ENCODE measurements around the gene MX1.

Gene MX1

GRCh38 chr21:41432562-41433460 lies 6.8 kb downstream of the MX1 start:
- H2AK5ac ChIP-seq (ENCODE audit: low read length, severe bottlenecking) = no peak overlapping the region
- H3K27me3 ChIP-seq (ENCODE audit: control insufficient read depth in 1 of 2, insufficient read depth in 1 of 2, low read length in 2 of 2) = no peaks in the 10 kb centered on the region
- no peak overlapping the region for H3K27ac ChIP-seq (ENCODE audit: low read length, poor library complexity, severe bottlenecking)
- no peak overlapping the region for H2BK15ac ChIP-seq (ENCODE audit: low read depth, poor library complexity, severe bottlenecking)
- H3K4me1 ChIP-seq (ENCODE audit: control insufficient read depth, insufficient read depth, low read depth, low read length) = peaks cover 4% of the 10 kb centered on the region
- H3K4me3 ChIP-seq (ENCODE audit: insufficient read depth in 1 of 2, low read depth in 1 of 2, low read length in 2 of 2) = no peak overlapping the region
- H2BK5ac ChIP-seq (ENCODE audit: low read depth, low read length, poor library complexity, severe bottlenecking) = no peak overlapping the region
- H3K9ac ChIP-seq (ENCODE audit: low read length) = no peak overlapping the region
- no peak overlapping the region for H2BK12ac ChIP-seq (ENCODE audit: low read length in 2 of 2)
- H3K36me3 ChIP-seq (ENCODE audit: control insufficient read depth in 1 of 2, insufficient read depth in 2 of 2, low read depth in 1 of 2, low read length in 2 of 2) = peaks cover 0 to 96% of the 10 kb centered on the region in 2 experiments
- H3K18ac ChIP-seq (ENCODE audit: low read depth in 1 of 2, low read length in 2 of 2) = no peak overlapping the region
- no peak for DNase-seq
- H3K14ac ChIP-seq (ENCODE audit: low read length in 2 of 2) = no peak overlapping the region
- no peak overlapping the region for H4K8ac ChIP-seq (ENCODE audit: low read length)
- H2BK120ac ChIP-seq (ENCODE audit: low read depth, low read length) = no peak overlapping the region
- no peak overlapping the region for H4K91ac ChIP-seq (ENCODE audit: low read length)
- no peak overlapping the region for H3K23ac ChIP-seq (ENCODE audit: low read length in 2 of 2)
- no peak overlapping the region for H2AFZ ChIP-seq (ENCODE audit: low read depth, low read length)
- no peak overlapping the region for H3K4ac ChIP-seq (ENCODE audit: low read depth in 1 of 2, low read length in 2 of 2)
- peaks cover 8% of the 10 kb centered on the region for H3K9me3 ChIP-seq (ENCODE audit: control insufficient read depth, low read length)
- 74% methylated on average over 6 of the region's 10 CpGs for WGBS
- H3K79me1 ChIP-seq (replicated peaks; ENCODE audit: low read length, poor library complexity, severe bottlenecking) = no peaks in the 10 kb centered on the region
- no peak overlapping the region for H3K4me2 ChIP-seq (ENCODE audit: low read length, poor library complexity, severe bottlenecking)

DNA sequence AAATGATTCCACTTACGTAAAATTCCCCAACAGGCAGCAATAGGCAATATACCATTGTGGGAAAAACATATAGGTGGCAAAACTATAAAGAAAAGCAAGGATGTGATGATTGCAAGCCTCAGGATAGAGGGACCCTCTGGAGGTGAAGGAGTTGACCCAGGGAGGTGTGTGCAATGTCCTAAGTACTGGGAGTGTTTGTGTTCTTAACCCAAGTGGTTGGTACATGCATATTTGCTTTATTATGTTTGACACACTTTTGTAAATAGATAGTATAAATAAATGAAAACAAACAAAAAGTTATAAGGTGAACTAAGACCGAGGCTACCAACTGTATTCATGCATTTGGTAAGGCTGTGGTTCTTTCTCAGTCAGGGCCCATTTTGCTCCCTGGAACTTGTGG lies 7.5 kb downstream of the MX1 start:
- DNase-seq = no peak
- H3K4me2 ChIP-seq (ENCODE audit: low read length, poor library complexity, severe bottlenecking) = no peak overlapping the region
- no peaks in the 10 kb centered on the region for H3K79me1 ChIP-seq (replicated peaks; ENCODE audit: low read length, poor library complexity, severe bottlenecking)
- no peak overlapping the region for H3K14ac ChIP-seq (ENCODE audit: low read length in 2 of 2)
- H3K4me1 ChIP-seq (ENCODE audit: control insufficient read depth, insufficient read depth, low read depth, low read length) = peaks cover 4% of the 10 kb centered on the region
- no peak overlapping the region for H4K8ac ChIP-seq (ENCODE audit: low read length)
- no peak overlapping the region for H3K4me3 ChIP-seq (ENCODE audit: insufficient read depth in 1 of 2, low read depth in 1 of 2, low read length in 2 of 2)
- no peak overlapping the region for H2BK120ac ChIP-seq (ENCODE audit: low read depth, low read length)
- 78% methylated on average over 1 of the region's 2 CpGs for WGBS
- H3K27me3 ChIP-seq (ENCODE audit: control insufficient read depth in 1 of 2, insufficient read depth in 1 of 2, low read length in 2 of 2) = no peaks in the 10 kb centered on the region
- no peak overlapping the region for H3K4ac ChIP-seq (ENCODE audit: low read depth in 1 of 2, low read length in 2 of 2)
- no peak overlapping the region for H3K9ac ChIP-seq (ENCODE audit: low read length)
- peaks cover 8% of the 10 kb centered on the region for H3K9me3 ChIP-seq (ENCODE audit: control insufficient read depth, low read length)
- H2AK5ac ChIP-seq (ENCODE audit: low read length, severe bottlenecking) = no peak overlapping the region
- no peak overlapping the region for H2AFZ ChIP-seq (ENCODE audit: low read depth, low read length)
- H4K91ac ChIP-seq (ENCODE audit: low read length) = no peak overlapping the region
- H3K36me3 ChIP-seq (ENCODE audit: control insufficient read depth in 1 of 2, insufficient read depth in 2 of 2, low read depth in 1 of 2, low read length in 2 of 2) = peaks cover 0 to 97% of the 10 kb centered on the region in 2 experiments
- no peak overlapping the region for H3K27ac ChIP-seq (ENCODE audit: low read length, poor library complexity, severe bottlenecking)
- no peak overlapping the region for H3K23ac ChIP-seq (ENCODE audit: low read length in 2 of 2)
- no peak overlapping the region for H2BK5ac ChIP-seq (ENCODE audit: low read depth, low read length, poor library complexity, severe bottlenecking)
- no peak overlapping the region for H2BK15ac ChIP-seq (ENCODE audit: low read depth, poor library complexity, severe bottlenecking)
- no peak overlapping the region for H3K18ac ChIP-seq (ENCODE audit: low read depth in 1 of 2, low read length in 2 of 2)
- H2BK12ac ChIP-seq (ENCODE audit: low read length in 2 of 2) = no peak overlapping the region

GRCh38 chr21:41435706-41436105 lies 9.7 kb downstream of the MX1 start:
- peaks cover 0 to 97% of the 10 kb centered on the region in 2 experiments for H3K36me3 ChIP-seq (ENCODE audit: control insufficient read depth in 1 of 2, insufficient read depth in 2 of 2, low read depth in 1 of 2, low read length in 2 of 2)
- 86% methylated on average over 11 of the region's 11 CpGs for WGBS

GRCh38 chr21:41437729-41438128 lies 11.7 kb downstream of the MX1 start:
- Histone ChIP-seq H3K9ac (ENCODE audit: low read length) (no peak overlapping the region), H2BK120ac (ENCODE audit: low read depth, low read length) (no peak overlapping the region), H4K91ac (ENCODE audit: low read length) (no peak overlapping the region), H3K4ac (ENCODE audit: low read depth in 1 of 2, low read length in 2 of 2) (no peak overlapping the region), H2AFZ (ENCODE audit: low read depth, low read length) (no peak overlapping the region), H3K14ac (ENCODE audit: low read length in 2 of 2) (no peak overlapping the region), H2BK12ac (ENCODE audit: low read length in 2 of 2) (no peak overlapping the region), H3K36me3 (ENCODE audit: control insufficient read depth in 1 of 2, insufficient read depth in 2 of 2, low read depth in 1 of 2, low read length in 2 of 2) (peaks cover 0 to 97% of the 10 kb centered on the region in 2 experiments), H4K8ac (ENCODE audit: low read length) (no peak overlapping the region), H3K9me3 (ENCODE audit: control insufficient read depth, low read length) (peaks cover 8% of the 10 kb centered on the region), H3K23ac (ENCODE audit: low read length in 2 of 2) (no peak overlapping the region), H3K27ac (ENCODE audit: low read length, poor library complexity, severe bottlenecking) (no peak overlapping the region), H3K4me3 (ENCODE audit: insufficient read depth in 1 of 2, low read depth in 1 of 2, low read length in 2 of 2) (no peak overlapping the region), H2BK15ac (ENCODE audit: low read depth, poor library complexity, severe bottlenecking) (no peak overlapping the region), H3K79me1 (replicated peaks; ENCODE audit: low read length, poor library complexity, severe bottlenecking) (no peaks in the 10 kb centered on the region), H3K18ac (ENCODE audit: low read depth in 1 of 2, low read length in 2 of 2) (no peak overlapping the region), H2AK5ac (ENCODE audit: low read length, severe bottlenecking) (no peak overlapping the region), H2BK5ac (ENCODE audit: low read depth, low read length, poor library complexity, severe bottlenecking) (no peak overlapping the region), H3K4me1 (ENCODE audit: control insufficient read depth, insufficient read depth, low read depth, low read length) (no peaks in the 10 kb centered on the region), H3K27me3 (ENCODE audit: control insufficient read depth in 1 of 2, insufficient read depth in 1 of 2, low read length in 2 of 2) (no peaks in the 10 kb centered on the region), H3K4me2 (ENCODE audit: low read length, poor library complexity, severe bottlenecking) (no peak overlapping the region)
- peak; percentile 19 for DNase-seq
- 73% methylated on average over 1 of the region's 2 CpGs for WGBS

More at GRCh38 chr21:41435706-41436105, 9.7 kb downstream of the MX1 start:
- Histone ChIP-seq H3K9me3 (ENCODE audit: control insufficient read depth, low read length) (peaks cover 8% of the 10 kb centered on the region), H2BK5ac (ENCODE audit: low read depth, low read length, poor library complexity, severe bottlenecking) (no peak overlapping the region), H2BK120ac (ENCODE audit: low read depth, low read length) (no peak overlapping the region), H3K9ac (ENCODE audit: low read length) (no peak overlapping the region), H3K27ac (ENCODE audit: low read length, poor library complexity, severe bottlenecking) (no peak overlapping the region), H3K79me1 (replicated peaks; ENCODE audit: low read length, poor library complexity, severe bottlenecking) (no peaks in the 10 kb centered on the region), H3K4me3 (ENCODE audit: insufficient read depth in 1 of 2, low read depth in 1 of 2, low read length in 2 of 2) (no peak overlapping the region), H3K14ac (ENCODE audit: low read length in 2 of 2) (no peak overlapping the region), H2BK12ac (ENCODE audit: low read length in 2 of 2) (no peak overlapping the region), H3K18ac (ENCODE audit: low read depth in 1 of 2, low read length in 2 of 2) (no peak overlapping the region), H3K4ac (ENCODE audit: low read depth in 1 of 2, low read length in 2 of 2) (no peak overlapping the region), H2BK15ac (ENCODE audit: low read depth, poor library complexity, severe bottlenecking) (no peak overlapping the region), H3K23ac (ENCODE audit: low read length in 2 of 2) (no peak overlapping the region), H3K4me1 (ENCODE audit: control insufficient read depth, insufficient read depth, low read depth, low read length) (peaks cover 4% of the 10 kb centered on the region), H3K27me3 (ENCODE audit: control insufficient read depth in 1 of 2, insufficient read depth in 1 of 2, low read length in 2 of 2) (no peaks in the 10 kb centered on the region), H4K8ac (ENCODE audit: low read length) (no peak overlapping the region), H2AFZ (ENCODE audit: low read depth, low read length) (no peak overlapping the region), H2AK5ac (ENCODE audit: low read length, severe bottlenecking) (no peak overlapping the region), H3K4me2 (ENCODE audit: low read length, poor library complexity, severe bottlenecking) (no peak overlapping the region), H4K91ac (ENCODE audit: low read length) (no peak overlapping the region)
- no peak for DNase-seq

All from mesenchymal stem cell (in vitro differentiated cells and primary cell).